GDM1 (cell line): Measurements from ENCODE around the gene HS2ST1.
"Not testable (repeated sequence)": the region's sequence is repeated elsewhere in the genome, so short reads cannot be mapped to it uniquely, and the experiment has no call there.

Source experiments
- DNase-seq: peaks from one replicate; lab custom pipeline; 2025; lab: John Stamatoyannopoulos, UW

The HS2ST1 gene

DNA sequence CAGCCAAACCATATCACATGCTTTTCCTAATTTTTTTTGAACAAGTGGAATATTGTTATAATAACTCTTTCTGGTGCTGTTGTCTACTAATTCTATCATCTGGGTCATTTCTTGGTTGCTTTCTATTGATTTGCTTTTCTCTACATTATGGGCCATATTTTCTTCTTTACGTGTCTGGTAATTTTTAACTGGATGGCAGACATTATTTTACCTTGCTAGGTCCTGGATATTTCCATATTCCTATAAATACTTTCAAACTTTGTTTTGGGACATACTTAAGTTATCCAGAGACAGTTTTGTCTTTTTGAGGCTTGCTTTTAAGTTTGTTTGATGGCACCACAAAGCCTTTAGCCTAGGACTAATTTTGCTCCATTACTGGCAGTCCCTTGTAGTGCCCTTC, 11.3 kb downstream of the HS2ST1 start:
- DNase-seq = no peak

DNA sequence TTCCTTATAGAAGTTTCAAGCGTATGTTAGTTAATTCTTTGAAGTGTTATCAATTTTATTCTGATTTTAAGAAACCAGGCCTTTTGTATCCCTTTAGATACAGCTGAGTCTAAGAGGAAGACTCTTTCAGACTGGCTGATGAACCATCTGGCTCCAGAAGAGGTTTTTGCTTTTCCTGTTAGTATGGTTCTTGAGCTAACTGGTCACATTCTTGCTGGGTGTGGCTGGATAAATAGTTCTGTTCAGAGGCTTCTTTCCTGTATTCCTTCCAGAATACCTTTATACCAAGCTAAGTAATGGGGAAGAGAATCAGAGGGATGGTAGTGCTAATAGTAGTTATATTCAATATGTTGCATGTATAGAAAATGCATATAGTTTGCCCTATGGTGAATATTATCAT, 12.4 kb downstream of the HS2ST1 start:
- DNase-seq = no peak

DNA sequence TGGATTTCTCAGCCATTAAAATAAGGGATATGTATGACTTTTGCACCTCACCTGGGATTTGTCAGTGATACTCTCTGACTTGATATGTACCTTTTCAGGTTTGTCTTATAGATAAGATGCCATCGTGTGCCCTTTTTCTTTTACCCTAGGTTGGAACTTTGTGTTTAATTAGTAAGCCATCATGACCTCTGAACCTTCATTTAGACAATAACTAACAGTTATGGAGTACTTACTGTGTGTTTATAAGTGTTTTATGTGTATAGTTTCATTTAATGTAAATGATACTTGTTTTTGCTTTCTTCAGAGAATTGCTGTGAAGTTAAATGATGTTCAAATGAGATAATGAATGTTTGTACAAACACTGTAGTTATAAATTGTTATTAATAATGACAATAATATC, 14.4 kb downstream of the HS2ST1 start:
- DNase-seq = no peak

DNA sequence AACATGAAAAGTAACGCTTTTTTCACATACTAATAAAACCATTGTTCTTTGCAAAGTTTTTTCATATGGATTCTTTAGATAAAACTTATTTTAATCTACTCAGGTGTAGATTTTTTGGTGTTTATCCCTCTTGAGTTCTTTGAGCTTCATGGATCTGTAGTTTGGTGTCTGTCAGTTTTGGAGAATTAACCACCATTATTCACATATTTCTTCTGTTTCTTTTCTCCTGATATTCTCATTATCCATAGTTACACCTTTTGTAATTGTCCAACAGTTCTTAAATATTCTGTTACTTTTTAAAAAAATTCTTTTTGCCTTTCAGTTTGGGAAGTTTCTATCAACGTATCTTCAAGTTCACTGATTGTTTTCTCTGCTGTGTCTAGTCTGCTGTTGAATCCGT, 18.6 kb downstream of the HS2ST1 start:
- DNase-seq = no peak

DNA sequence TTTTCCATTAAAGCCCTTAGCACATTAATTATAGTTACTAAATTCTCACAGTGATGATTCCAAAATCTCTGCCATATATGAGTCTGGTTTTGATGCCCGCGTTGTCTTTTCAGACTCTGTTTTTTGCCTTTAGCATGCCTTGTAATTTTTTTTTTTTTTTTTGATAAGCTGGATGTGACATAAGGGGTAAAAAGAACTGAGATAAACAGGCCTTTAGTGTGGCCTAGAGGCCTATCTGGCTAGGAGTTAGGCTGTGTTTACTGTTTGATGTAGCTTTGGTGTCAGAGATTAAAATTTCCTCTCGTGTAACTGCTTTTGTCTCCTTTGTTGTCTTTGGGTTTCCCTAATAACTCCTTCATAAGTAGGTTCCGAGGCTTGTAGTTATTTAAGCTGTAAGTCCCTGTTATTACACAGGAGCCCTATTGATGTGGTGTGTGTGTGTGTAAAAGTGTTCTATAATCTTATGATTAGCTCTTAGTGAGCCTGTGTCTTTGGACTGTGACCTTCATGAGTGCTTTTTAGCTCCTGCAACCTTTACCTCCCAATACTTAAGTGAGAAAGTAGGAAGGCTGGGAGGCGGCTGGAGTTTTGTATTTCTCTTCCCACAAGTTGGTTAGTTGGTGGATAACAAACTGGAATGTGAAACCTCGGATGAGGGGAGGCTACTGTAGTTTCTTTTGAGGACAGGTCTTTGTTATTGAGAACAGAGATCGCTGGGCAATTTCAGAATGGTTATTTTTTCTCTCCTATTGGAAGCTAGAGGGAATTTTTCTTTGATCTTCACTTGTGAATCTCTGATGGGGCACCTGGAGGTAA, 19.3 kb downstream of the HS2ST1 start:
- no peak for DNase-seq

DNA sequence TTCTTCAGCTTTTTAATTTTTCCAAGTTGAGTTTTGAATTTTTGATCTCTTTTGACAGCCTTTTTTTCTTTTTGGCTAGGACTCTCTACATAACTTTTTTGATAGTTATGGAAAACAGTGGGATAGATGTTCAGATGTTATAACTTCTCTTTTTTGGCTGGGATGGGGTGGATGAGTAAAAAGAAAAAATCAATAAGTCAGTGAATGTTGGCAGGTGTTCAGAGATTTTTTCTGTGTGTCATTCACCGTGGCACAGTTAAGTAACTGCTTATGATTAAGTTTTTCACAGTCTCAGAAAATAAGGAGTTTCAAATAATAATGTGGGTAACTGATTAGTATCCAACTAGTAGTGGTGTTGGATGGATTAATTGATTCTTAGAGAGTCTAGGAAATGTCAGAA, 24.0 kb downstream of the HS2ST1 start:
- DNase-seq = no peak

DNA sequence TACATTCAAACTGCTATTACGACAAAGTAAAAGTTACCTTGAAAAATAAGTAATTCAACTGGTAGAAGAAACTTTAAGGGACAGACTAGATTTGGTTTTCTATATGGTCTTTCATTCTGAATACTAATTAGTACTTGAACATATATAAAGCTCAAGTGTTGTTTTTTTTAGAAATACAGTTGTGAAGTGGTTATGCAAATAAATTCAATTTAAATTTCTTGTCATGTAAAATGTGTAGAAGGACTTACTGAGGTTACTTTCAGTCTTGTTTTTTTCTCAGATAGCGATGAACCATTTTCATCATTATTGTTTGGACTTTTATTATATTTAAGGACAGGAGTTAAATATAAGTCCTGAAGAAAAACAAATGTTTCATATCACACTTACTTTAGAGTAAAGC, 24.4 kb downstream of the HS2ST1 start:
- DNase-seq = no peak

DNA sequence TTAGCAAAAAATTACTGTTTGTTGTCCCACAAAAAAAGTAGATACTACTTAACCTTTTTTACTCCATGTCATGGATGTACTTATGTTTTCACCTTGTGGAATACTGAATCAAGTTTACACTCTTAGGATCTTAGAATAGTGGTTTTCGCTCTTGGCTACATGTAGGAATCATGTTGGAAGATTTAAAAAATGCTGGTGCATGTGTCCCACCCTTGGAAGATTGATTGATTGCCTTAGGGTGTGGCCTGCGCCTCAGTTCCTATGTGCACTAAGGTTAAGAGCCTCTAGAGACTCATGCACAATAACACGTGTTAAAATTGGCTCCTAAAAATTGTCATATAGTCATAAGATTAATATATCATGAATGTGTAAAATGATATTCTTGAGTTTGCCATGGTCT, 25.0 kb downstream of the HS2ST1 start:
- DNase-seq = no peak

DNA sequence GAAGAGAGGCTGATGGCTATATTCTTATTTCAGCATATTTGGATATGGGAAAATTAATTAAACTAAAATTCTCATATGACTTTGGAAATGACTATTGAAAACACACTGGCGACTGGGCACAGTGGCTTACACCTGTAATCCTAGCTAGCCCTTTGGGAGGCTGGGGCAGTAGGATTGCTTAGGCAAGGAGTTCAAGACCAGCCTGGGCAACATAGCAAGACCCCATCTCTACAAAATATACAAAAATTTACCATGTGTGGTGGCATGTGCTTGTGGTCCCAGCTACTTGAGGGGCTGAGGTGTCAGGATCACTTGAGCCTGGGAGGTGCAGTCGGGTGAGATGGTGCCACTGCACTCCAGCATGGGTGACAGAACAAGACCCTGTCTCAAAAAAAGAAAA, 26.2 kb downstream of the HS2ST1 start:
- DNase-seq = no peak

DNA sequence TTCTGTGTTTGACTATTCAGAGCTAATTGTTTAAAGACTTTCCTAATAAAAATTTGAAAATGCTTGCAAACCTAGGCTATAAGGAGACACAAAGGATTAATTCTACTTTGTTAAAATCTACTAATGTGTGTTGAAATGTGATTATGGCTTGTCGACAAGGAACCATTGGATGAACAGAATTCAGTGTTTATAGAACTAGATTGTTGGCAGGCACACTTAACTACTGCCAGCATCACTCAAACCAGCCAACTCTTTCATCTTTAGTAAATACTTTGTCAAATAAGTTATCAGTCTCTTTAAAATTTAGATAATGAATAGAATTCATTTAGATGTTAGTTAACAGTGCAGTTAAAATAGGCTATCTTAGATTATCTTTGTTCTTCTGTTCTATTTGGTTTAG, 27.6 kb downstream of the HS2ST1 start:
- no peak for DNase-seq

DNA sequence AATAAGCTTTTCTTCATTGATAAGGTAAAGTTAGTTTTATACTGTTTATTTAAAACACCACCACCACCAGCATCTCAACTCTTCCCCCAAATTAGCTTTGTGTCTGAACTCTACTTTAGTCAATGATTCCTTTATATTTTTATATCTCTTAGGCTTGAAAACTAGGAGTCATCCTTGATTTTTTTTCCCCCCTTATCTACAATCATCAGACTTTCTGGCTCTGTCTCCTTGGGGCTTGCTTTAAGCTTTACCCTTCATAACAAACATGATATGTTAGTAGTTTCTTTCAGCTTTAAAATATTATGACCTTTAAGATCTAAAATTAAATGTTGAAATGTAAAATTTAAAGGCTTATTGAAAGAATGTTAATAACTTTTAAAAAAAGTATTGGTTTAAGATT, 28.3 kb downstream of the HS2ST1 start:
- no peak for DNase-seq

DNA sequence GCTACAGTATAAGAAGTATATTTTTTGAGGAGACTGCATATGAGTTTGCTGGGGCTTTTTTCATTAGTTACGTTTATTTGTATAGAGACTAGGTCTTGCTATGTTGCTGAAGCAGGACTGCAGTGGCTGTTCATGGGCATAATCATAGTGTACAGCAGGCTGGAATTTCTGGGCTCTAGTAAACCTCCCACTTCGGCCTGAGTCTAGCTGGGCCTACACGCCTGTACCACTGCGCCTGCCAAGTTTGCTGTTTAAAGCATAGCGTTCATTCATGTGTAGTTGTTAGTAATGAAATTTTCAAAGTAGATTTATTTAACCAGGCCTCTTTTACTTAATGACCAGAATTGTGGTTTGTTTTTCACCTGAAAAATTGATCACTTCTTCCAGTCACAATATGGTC, 33.8 kb downstream of the HS2ST1 start:
- DNase-seq = no peak

DNA sequence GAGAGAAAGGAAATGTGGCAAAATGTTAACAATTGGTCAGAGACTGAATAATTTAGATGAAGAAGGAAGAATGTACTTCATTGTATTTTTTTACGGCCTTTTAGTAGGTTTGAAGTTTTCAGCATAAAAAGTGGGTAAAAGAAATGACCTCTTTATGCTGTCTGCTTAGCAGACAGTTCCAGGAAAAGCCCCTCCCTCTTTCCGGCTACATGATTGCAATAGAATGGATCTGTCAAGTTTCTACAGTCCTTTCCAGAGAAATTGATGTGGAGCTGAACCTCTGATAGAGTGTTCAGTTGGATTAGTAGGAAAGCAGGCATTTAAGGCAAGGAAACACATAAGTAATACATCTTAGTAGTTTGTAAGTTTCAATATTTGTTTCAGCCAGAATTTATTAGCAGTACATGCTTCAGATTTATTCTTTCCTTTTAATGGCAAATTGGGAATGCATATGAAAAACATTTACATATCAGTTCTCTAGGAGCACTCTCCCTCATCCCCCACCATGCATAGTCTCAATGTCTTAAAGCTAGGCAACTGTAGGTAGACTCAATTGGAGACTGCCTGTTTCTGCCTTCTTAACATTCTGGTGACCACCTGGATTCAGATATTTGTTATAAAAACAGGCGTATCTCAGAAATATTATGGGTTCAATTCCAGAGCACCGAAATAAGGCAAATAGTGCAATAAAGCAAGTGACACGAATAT, 36.4 kb downstream of the HS2ST1 start:
- no peak for DNase-seq

DNA sequence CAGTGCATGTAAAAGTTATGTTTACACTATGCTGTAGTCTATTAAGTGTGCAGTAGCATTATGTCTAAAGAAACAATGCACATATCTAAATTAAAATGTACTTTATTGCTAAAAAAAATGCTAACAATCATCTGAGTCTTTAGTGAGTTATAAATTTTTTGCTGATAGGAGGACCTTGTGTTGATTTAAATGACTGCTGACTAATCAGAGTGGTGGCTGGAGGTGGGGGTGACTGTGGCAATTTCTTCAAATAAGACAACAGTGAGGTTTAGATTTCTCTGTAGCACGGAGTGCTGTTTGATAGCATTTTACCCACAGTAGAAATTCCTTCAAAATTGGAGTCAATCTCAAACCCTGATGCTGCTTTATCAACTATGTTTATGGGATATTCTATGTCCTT, 37.0 kb downstream of the HS2ST1 start:
- no peak for DNase-seq

DNA sequence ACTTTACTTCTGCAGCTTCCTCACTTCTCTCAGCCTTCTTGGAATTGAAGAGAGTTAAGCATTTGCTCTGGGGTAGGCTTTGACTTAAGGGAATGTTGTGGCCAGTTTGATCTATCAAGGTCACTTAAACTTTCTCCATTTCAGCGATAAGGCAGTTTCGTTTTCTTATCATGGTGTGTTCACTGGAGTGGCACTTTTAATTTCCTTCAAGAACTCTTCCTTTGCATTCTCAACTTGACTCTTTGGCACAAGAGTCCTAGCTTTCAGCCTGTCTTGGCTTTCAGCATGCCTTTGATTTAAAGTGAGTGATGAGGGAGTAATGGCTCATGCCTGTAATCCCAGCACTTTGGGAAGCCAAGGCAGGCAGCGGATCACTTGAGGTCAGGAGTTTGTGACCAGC, 38.7 kb downstream of the HS2ST1 start:
- DNase-seq = no peak

DNA sequence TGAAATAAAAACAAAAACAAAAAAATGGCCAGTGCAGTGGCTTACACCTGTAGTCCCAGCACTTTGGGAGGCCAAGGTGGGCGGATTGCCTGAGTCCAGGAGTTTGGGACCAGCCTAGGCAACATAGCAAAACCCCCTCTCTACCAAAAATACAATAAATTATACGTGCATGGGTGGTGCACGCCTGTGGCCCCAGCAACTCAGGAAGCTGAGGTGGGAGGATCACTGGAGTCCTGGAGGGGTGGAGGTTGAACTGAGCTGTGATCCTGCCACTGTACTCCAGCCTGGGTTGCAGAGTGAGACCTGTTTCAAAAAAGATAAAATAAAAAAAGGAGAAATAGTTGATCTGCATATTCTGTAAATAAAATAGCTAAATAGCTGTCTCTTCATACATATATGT, 41.2 kb downstream of the HS2ST1 start:
- DNase-seq = no peak

DNA sequence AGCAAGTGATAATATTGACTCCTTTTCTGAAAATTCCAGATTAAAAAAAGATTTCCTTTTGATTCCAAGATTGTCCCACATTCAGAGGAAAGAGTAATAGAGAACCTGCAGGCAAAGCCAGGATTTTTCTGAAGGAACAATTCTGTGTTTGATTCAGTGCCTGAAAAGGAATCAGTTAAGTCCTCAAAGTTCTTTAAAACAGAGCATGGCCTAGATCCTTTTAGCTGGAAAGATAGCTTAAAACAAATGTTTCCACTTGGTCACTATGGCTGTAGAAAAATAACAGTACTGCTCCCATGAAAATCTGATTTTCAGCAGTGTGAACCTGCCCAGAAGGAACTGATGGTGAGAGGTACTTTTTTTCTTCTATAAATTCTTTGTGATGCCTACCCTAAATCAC, 41.8 kb downstream of the HS2ST1 start:
- no peak for DNase-seq

DNA sequence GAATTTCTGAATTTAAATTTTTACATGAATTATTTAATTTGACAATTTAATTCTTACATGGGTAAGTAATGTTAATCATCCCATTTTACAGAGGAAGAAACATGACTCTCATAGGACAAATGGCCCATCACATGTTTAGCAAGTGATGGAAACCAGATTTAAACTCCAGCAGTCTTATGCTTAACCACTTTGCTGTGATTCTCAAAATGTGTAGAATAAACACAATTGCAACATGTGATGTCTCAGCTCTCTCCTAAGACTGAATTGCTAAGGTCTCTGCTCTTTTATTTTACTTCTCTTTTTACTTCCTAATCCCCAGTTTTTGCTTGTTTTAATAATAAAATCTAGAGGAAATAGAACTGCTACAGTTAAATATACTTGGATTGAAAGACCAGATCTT, 42.8 kb downstream of the HS2ST1 start:
- DNase-seq = no peak

DNA sequence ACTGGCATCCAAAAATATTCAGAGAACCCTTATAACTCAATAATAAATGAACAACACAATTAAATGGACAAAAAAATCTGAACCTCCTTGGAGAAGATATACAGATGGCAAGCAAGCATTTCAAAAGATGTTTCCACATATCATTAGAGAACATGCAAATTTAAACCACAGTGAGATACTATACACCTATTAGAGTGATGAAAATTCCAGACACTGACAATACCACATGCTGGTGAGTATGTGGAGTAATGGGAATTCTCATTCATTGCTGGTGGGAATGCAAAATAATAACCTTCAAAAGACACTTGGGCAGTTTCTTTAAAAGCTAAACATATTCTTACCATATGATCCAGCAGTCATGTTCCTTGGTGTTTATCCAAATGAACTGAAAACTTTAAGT, 46.1 kb downstream of the HS2ST1 start:
- DNase-seq = no peak

DNA sequence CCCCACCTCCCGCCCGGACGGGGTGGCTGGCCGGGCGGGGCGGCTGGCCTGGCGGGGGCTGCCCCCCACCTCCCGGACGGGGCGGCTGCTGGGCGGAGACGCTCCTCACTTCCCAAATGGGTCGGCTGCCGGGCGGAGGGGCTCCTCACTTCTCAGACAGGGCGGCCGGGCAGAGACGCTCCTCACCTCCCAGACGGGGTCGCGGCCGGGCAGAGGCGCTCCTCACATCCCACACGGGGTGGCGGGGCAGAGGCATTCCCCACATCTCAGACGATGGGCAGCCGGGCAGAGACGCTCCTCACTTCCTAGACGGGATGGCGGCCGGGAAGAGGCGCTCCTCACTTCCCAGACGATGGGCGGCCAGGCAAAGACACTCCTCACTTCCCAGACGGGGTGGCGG, 49.4 kb downstream of the HS2ST1 start:
- DNase-seq = not testable (repeated sequence)

DNA sequence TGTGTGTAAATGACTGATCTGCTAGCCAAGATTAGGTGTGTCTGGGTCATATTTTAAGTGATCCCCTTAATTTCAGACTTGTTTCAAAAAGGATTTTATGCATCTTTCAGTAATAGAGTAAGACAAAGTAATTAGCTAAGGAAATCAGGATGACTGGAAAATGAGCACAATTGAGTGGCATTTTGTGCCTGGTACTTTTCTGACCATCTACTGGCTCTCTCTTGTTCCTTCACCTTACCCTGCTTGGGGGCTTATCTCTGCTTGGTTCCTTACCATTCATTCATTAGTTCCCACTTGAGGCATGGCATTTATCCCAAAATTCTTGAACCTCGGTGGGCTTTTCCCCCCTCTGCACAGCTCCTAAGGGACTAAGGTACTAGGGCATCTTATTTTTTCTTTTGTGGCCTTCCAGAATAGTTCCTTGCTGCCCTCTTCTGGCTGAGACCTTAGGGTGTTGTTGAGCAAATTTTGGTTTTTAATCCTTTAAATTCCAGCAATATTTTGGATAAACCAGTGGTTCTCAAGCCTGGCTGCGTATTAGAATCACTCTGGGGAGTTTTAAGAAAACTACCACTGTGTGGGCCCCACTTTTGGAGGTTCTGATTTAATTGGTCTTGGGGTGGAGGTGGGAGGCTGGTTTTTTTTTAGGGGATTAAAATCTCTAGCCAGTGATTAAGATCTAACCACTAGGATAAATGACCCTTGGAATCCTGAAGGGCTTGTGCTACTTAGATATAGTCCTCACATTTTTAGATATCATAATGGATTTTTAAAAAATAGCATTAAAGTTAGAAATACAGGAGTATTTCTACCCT, 50.8 kb downstream of the HS2ST1 start:
- no peak for DNase-seq

DNA sequence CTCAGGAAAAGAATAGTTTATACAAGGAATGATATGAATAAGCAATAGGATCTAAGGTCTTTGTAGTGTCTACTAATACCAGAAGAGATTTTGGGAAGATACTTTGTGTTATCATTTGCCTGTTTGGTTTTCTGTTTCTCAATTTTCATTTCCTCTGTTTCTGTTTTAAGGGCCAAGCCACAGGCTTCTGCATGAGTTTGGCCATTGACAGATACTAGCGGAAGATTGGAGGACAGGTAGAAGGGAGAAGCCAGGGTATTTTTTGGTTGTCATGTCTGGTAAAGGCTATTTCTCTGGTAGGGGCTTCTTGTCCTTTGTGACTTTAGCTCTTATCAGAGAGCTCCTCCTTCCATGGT, 51.4 kb downstream of the HS2ST1 start:
- no peak for DNase-seq

DNA sequence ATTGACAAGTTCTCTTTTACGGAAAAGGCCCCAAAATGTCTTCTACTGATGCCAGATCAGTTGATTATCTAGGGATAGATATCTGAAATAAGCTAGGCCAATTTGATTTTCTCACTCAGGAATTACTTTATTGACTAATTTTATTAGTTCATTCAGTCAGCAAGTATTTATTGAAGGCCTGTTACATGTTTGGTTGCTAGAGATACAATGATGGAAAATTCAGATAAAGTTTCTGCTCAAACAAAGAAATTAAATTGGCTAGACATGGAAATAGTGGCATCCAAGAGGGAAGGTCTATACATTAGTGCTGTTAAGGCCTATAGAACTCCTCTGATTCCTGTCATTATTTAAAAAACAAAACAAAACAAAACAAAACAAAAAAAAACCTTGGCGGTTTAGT, 56.5 kb downstream of the HS2ST1 start:
- DNase-seq = no peak
